IMR-90 (cell line): ENCODE results near the gene RER1. TPM values are rescaled to one million over a fixed set of nuclear protein-coding genes. Genes with fewer than 3 reads are reported as not detected.

Experiments
- ATAC-seq: fragments of 200-7000 bp; cut with Tn5 transposase; 2 replicates; pipeline ENCODE4 v1.9.1; 2020; ENCODE audit warnings: low read depth, mild to moderate bottlenecking, moderate library complexity
- BruUV-seq: library from RNA; stranded (reverse); fragments of 400-500 nt; replicated peaks from 2 replicates; lab custom pipeline; 2021; lab: Mats Ljungman, UMichigan
- CTCF ChIA-PET: fragments of 300-600 bp; formaldehyde crosslinking; extraction: SDS; loops from one replicate; lab custom pipeline; 2021; ENCODE audit warnings: antibody characterized with exemption; lab: Yijun Ruan, JAX
- POLR2A ChIA-PET: fragments of 300-600 bp; sonication (Branson Sonifier 250); formaldehyde crosslinking; loops from one replicate; lab custom pipeline; 2022; ENCODE audit warnings: antibody characterized with exemption; ENCODE audit not compliant: unreplicated experiment; lab: Charles Lee
- DNase-seq: peaks from one replicate; pipeline ENCODE4 v3.0.0; 2013
- H2AFZ ChIP-seq: replicated peaks from 2 replicates; pipeline ENCODE3; 2013; ENCODE audit warnings: low read length, mild to moderate bottlenecking; ENCODE audit not compliant: poor library complexity
- H2AK5ac ChIP-seq: 2 replicates; pipeline ENCODE4 v1.6.1; 2013; ENCODE audit warnings: low read depth, low read length, inconsistent platforms
- H2AK9ac ChIP-seq: replicated peaks from 2 replicates; pipeline ENCODE3; 2013; ENCODE audit warnings: mild to moderate bottlenecking, low read depth, low read length, moderate library complexity; ENCODE audit not compliant: poor library complexity
- H2BK120ac ChIP-seq: 2 replicates; pipeline ENCODE4 v1.6.1; 2013; ENCODE audit warnings: low read depth, low read length, inconsistent platforms
- H2BK15ac ChIP-seq: 3 replicates; pipeline ENCODE4 v1.6.1; 2013; ENCODE audit warnings: low read depth, low read length, inconsistent platforms
- H2BK20ac ChIP-seq: 2 replicates; pipeline ENCODE4 v1.6.1; 2013; ENCODE audit warnings: low read depth, mild to moderate bottlenecking, inconsistent platforms, low read length, moderate library complexity
- H2BK5ac ChIP-seq: 2 replicates; pipeline ENCODE4 v1.6.1; 2013; ENCODE audit warnings: mild to moderate bottlenecking, low read depth, low read length, inconsistent platforms; ENCODE audit not compliant: poor library complexity, severe bottlenecking
- H3K14ac ChIP-seq: replicated peaks from 2 replicates; pipeline ENCODE4 v1.6.1; 2013; ENCODE audit warnings: low read depth, low read length, inconsistent platforms
- H3K18ac ChIP-seq: 2 replicates; pipeline ENCODE4 v1.6.1; 2013; ENCODE audit warnings: low read depth, low read length, control low read depth
- H3K23ac ChIP-seq: 2 replicates; pipeline ENCODE4 v1.6.1; 2013; ENCODE audit warnings: low read depth, low read length, inconsistent platforms
- H3K27ac ChIP-seq: 2 replicates; pipeline ENCODE4 v1.5.1; 2013; ENCODE audit warnings: mild to moderate bottlenecking, control low read depth, low read length; ENCODE audit not compliant: insufficient read depth
- H3K27me3 ChIP-seq: 2 replicates; pipeline ENCODE4 v1.6.1; 2013; ENCODE audit warnings: low read length; ENCODE audit not compliant: control insufficient read depth, insufficient read depth
- H3K36me3 ChIP-seq: 2 replicates; pipeline ENCODE4 v1.6.1; 2013; ENCODE audit warnings: low read length, mixed read lengths; ENCODE audit not compliant: control insufficient read depth, insufficient read depth
- H3K4ac ChIP-seq: 2 replicates; pipeline ENCODE4 v1.6.1; 2013; ENCODE audit warnings: low read depth, low read length, inconsistent platforms
- H3K4me1 ChIP-seq: 2 replicates; pipeline ENCODE4 v1.6.1; 2013; ENCODE audit warnings: low read length, mixed read lengths; ENCODE audit not compliant: control insufficient read depth, insufficient read depth
- H3K4me2 ChIP-seq: 2 replicates; pipeline ENCODE4 v1.6.1; 2013; ENCODE audit warnings: low read depth, mild to moderate bottlenecking, control low read depth, low read length, moderate library complexity
- H3K4me3 ChIP-seq: 2 replicates; pipeline ENCODE4 v1.5.1; 2013; ENCODE audit warnings: low read depth, mild to moderate bottlenecking, control low read depth, low read length, moderate library complexity; ENCODE audit not compliant: insufficient read depth
- H3K56ac ChIP-seq: 2 replicates; pipeline ENCODE4 v1.6.1; 2013; ENCODE audit warnings: low read length, inconsistent platforms; ENCODE audit not compliant: insufficient read depth; ENCODE audit errors: extremely low read depth
- H3K79me1 ChIP-seq, 2 experiments: 2 replicates each; pipeline ENCODE4 v1.6.1; 2013; ENCODE audit warnings: low read length in 2 of 2, inconsistent platforms in 1 of 2, low read depth in 1 of 2
- H3K9ac ChIP-seq: 2 replicates; pipeline ENCODE4 v1.6.1; 2013; ENCODE audit warnings: low read depth, low read length, control low read depth
- H3K9me1 ChIP-seq: 2 replicates; pipeline ENCODE4 v1.6.1; 2013; ENCODE audit warnings: low read length, inconsistent platforms; ENCODE audit not compliant: insufficient read depth
- H3K9me3 ChIP-seq: 2 replicates; pipeline ENCODE4 v1.6.1; 2013; ENCODE audit warnings: low read length; ENCODE audit not compliant: control insufficient read depth, insufficient read depth
- H4K20me1 ChIP-seq: 2 replicates; pipeline ENCODE4 v1.6.1; 2013; ENCODE audit warnings: low read length, inconsistent platforms; ENCODE audit not compliant: insufficient read depth
- H4K5ac ChIP-seq: 2 replicates; pipeline ENCODE4 v1.6.1; 2013; ENCODE audit warnings: mild to moderate bottlenecking, low read depth, low read length, control low read depth
- H4K8ac ChIP-seq, 2 experiments: 2 replicates each; pipeline ENCODE4 v1.6.1; 2013; ENCODE audit warnings: low read depth in 2 of 2, low read length in 2 of 2, control low read depth in 1 of 2, inconsistent platforms in 1 of 2
- H4K91ac ChIP-seq: 2 replicates; pipeline ENCODE4 v1.6.1; 2013; ENCODE audit warnings: low read depth, low read length, inconsistent platforms; ENCODE audit not compliant: insufficient read depth
- CEBPB ChIP-seq: IDR thresholded peaks from 2 replicates; pipeline ENCODE4 v1.6.1; 2012; ENCODE audit warnings: low read depth, low read length, improper control_type of control experiment
- CHD1 ChIP-seq: IDR thresholded peaks from 2 replicates; pipeline ENCODE4 v1.6.1; 2012; ENCODE audit warnings: low read depth, low read length, improper control_type of control experiment
- CTCF ChIP-seq: conservative IDR thresholded peaks from 2 replicates; pipeline ENCODE4 v1.5.1; 2012; ENCODE audit warnings: mild to moderate bottlenecking, low read depth, low read length, improper control_type of control experiment
- MAFK ChIP-seq: IDR thresholded peaks from 2 replicates; pipeline ENCODE4 v1.6.1; 2012; ENCODE audit warnings: low read depth, low read length, improper control_type of control experiment
- MXI1 ChIP-seq: IDR thresholded peaks from 2 replicates; pipeline ENCODE4 v1.6.1; 2012; ENCODE audit warnings: low read depth, mild to moderate bottlenecking, low read length, moderate library complexity, borderline replicate concordance
- SMC3 ChIP-seq: fragments of 150-350 bp; IDR thresholded peaks from 2 replicates; pipeline ENCODE4 v1.6.1; 2016; ENCODE audit warnings: low read depth, mild to moderate bottlenecking, antibody characterized with exemption, low read length, moderate library complexity
- WGBS, 2 experiments: methylation state at CpG; one replicate each; pipeline versions ENCODE4 v1.1.5 to v1.1.7; 2013; ENCODE audit warnings: missing lambda C conversion rate in 2 of 2; ENCODE audit not compliant: insufficient read length in 1 of 2; ENCODE audit errors: extremely low coverage in 2 of 2; 5-methylcytosine and 5-hydroxymethylcytosine counted together
- dilution Hi-C: fragments of 300-500 bp; cut with HindIII; formaldehyde crosslinking; loops from one replicate; pipeline ENCODE4 v1.14.3; 2018; ENCODE audit warnings: low sequenced_read_pairs; ENCODE audit not compliant: unreplicated experiment
- in situ Hi-C: fragments of 300-500 bp; cut with MboI; formaldehyde crosslinking; loops from 3 replicates; pipeline ENCODE4 v1.14.3; 2019; ENCODE audit warnings: low sequenced_read_pairs, inconsistent platforms, mixed read lengths
- intact Hi-C: fragments of 100-400 bp; cut with micrococcal nuclease; formaldehyde crosslinking; loops from 2 replicates; pipeline ENCODE4 v1.10.0; 2022
- polyA plus RNA-seq, 3 experiments: library from polyadenylated mRNA; depleted of rRNA; stranded (reverse); fragments of >200 nt; gene quantifications; 2 replicates each; pipeline ENCODE4 v1.2.3, GENCODE V29; 2012; ENCODE audit warnings: low replicate concordance in 1 of 3
- total RNA-seq: library from RNA; depleted of rRNA; stranded (reverse); fragments of >200 nt; gene quantifications from 2 replicates; pipeline ENCODE4 v1.2.3, GENCODE V29; 2012

RER1 gene
- total and polyA plus RNA-seq, 2 of the 4 experiments (the other 2 are of a cell fraction), result 47.1 to 240 TPM

DNA sequence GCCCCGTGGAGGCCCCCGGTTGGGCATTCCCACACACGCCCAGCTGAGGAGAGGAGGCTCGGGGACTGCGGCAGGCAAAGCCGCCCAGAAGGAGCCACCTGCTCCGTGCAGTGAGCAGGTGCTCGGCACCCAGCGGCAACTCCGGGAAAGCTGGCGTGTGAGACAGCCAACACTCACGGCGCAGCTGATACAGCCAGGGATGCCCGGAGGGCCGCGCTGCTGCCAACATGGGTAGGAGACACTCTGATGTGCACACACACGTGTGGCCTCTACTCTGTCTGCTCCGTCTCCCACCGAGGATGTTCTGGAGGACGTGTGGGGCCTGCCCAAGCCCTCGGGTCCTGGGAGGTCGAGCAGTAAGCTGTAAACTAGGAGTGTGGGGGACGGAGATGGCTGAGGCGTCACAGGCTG lies 13.2 kb upstream of the RER1 start:
- DNase-seq (no peak), ATAC-seq (no peak)
- Histone ChIP-seq H4K20me1 (no peaks in the 10 kb centered on the region; the same call in 1 of the 2 replicates), H3K9me1 (no peaks in the 10 kb centered on the region), H3K4me3 (no peak overlapping the region), H4K91ac (no peak overlapping the region), H3K79me1 (no peaks in the 10 kb centered on the region), H2BK5ac (no peak overlapping the region), H3K56ac (no peak overlapping the region), H3K4ac (no peak overlapping the region), H3K27ac (no peak overlapping the region), H3K27me3 (no peaks in the 10 kb centered on the region), H3K4me1 (no peaks in the 10 kb centered on the region), H2AK9ac (peak overlapping the region; percentile 11), H3K14ac (no peak overlapping the region), H2AFZ (no peak overlapping the region), H4K8ac (no peak overlapping the region), H2BK20ac (no peak overlapping the region), H2BK120ac (no peak overlapping the region), H2BK15ac (no peak overlapping the region), H3K9me3 (no peaks in the 10 kb centered on the region), H3K36me3 (no peaks in the 10 kb centered on the region), H3K9ac (no peak overlapping the region), H3K18ac (no peak overlapping the region), H3K4me2 (no peak overlapping the region), H3K23ac (no peak overlapping the region), H4K5ac (no peak overlapping the region), H2AK5ac (no peak overlapping the region)
- no TSS peak for BruUV-seq
- WGBS, 2 experiments, result 88% methylated on average over 7 of the region's 24 CpGs; no CpG with 5 or more reads in 1 of the 2 experiments
- no peak for TF ChIP-seq CEBPB
- no peak for TF ChIP-seq CHD1
- no peak for TF ChIP-seq SMC3
- TF ChIP-seq CTCF, result no peak
- no peak for TF ChIP-seq MXI1
- no peak for TF ChIP-seq MAFK
- ChIA-PET POLR2A (no interaction called here), CTCF (no interaction called here)
- in situ Hi-C loops, result no loop called here
- dilution Hi-C loops, result no loop called here
- intact Hi-C loops, result no loop called here
